Forelimb muscle (tissue), 1 donor: ENCODE data around the gene HBEGF. TPM values are rescaled to one million over a fixed set of nuclear protein-coding genes. Genes with fewer than 3 reads are reported as not detected.

Source experiments
- DNase-seq: peaks from one replicate; pipeline ENCODE4 v3.0.0-alpha.2; 2013; ENCODE audit warnings: low read depth
- polyA plus RNA-seq: library from polyadenylated mRNA; unstranded; fragments of 120-200 nt; gene quantifications from one replicate; pipeline ENCODE4 v1.2.1, GENCODE V29; 2013; ENCODE audit not compliant: insufficient read length

The HBEGF gene
- polyA plus RNA-seq, 1 donor = 25.8 TPM

- DNase-seq = no peak
Observed at GRCh38 chr5:140303966-140304365, 42.4 kb downstream of the HBEGF start.

DNA sequence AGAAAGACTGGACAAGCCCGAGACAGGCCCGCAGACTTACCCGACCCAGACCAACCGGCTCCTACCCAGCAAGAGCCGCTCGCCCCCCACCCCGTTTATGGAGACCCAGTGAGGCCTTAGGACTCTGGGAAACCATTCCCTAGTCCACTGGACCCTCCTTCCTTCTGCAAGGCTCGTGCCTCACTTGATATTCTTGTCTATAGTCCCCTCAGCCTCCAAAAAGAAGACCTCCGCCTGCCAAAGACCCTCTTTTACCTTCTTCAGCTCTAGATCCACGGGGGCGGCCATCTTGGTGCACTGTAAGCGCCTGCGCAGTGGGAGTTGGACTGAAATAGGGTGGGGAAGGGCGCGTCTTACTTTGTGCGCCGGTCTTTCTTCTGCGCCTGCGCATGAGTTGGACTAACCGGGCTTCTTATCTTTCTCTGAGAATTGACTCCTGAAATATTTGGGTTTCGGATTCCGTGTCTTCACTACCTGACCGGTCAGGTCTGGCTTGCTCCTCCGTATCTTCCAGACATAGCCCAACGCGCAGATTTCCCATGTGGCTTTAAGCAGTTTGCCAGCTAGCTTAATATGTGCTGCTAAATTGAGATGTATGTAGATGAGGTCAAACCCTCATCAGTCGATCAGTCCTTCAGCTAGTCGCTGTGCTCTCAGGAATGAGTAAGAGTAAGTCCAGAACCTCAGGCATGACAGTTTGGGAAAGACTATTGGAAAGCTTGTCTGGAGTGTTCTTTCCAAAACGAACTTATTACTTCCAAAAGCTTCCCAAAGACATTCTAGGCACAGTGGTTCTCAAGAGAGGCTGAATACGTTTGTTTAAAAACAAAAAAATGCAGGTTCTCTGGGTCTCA, 43.4 kb downstream of the HBEGF start, which contains the start of gene PFDN1:
Gene PFDN1 (minus strand): TSS at position 316 of the 854 bp plus-strand sequence. CDS start 28 bp downstream, at position 288.
- DNase-seq = peak; percentile 83

GRCh38 chr5:140301136-140301535, 45.3 kb downstream of the HBEGF start:
- DNase-seq = no peak

- no peak for DNase-seq
Observed at GRCh38 chr5:140299056-140299455, 47.3 kb downstream of the HBEGF start.

DNA sequence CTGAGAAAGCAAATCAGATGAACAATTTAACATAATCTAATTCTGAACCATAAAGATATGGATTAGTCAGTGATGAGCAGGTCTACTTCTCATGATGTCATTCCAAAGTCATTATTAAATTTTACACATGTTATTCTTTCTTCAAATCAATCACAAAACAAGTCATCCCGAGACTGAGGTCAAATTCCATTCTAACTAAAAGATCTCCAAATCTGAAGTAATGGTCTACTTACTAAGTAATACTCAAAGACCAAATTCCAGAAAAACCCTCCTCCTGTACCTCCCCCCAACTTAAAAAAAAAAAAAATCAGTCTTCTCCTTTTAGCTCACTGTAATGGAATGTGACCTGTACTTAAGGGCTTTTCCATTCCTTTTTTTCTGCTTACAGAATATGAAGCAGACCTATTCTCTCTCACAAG, 48.2 kb downstream of the HBEGF start:
- no peak for DNase-seq

DNA sequence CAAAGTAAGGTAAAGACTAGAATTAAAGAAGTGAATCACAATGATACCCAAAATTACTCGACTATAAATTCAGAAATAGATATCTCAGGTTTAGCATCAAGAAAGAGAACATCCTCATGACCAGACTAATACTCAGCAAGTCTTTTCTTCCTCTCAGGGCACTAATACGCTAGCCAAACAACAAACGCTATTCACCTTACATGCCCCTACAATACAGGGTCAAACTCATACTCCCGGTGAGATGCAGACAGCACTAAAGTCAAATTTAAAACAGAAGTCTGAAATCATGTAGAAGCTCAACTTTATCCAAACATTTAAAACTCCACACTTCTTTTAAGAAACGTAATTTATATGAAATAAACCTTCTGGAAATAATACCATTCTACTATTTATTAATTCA, 49.1 kb downstream of the HBEGF start:
- no peak for DNase-seq

GRCh38 chr5:140296289-140296688, 50.1 kb downstream of the HBEGF start:
- no peak for DNase-seq

DNA sequence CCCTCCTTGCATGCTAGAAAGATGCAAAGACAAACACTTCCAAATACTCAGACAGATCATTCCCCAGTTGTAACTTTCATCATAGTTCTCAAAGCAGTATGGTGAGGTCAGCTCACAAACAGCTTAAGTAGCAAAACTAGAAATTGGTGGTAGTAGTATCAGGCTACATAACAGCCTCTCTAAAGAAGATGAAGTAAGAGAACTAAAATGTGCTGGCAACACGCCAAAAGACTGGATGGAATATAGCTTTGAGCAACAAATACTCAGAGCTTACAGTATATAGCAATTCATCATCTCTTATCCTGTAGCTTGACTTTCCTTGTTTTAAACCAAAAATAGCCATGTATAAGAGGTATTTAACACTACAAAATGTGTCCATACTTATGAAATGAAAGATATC, 51.0 kb downstream of the HBEGF start:
- DNase-seq = no peak

GRCh38 chr5:140294753-140295152, 51.6 kb downstream of the HBEGF start:
- DNase-seq = no peak

- DNase-seq = no peak
Observed at GRCh38 chr5:140293849-140294100, 52.6 kb downstream of the HBEGF start.

- no peak for DNase-seq
Observed at GRCh38 chr5:140293091-140293848, 53.1 kb downstream of the HBEGF start.

GRCh38 chr5:140292212-140293036, 54.0 kb downstream of the HBEGF start:
- DNase-seq = no peak

DNA sequence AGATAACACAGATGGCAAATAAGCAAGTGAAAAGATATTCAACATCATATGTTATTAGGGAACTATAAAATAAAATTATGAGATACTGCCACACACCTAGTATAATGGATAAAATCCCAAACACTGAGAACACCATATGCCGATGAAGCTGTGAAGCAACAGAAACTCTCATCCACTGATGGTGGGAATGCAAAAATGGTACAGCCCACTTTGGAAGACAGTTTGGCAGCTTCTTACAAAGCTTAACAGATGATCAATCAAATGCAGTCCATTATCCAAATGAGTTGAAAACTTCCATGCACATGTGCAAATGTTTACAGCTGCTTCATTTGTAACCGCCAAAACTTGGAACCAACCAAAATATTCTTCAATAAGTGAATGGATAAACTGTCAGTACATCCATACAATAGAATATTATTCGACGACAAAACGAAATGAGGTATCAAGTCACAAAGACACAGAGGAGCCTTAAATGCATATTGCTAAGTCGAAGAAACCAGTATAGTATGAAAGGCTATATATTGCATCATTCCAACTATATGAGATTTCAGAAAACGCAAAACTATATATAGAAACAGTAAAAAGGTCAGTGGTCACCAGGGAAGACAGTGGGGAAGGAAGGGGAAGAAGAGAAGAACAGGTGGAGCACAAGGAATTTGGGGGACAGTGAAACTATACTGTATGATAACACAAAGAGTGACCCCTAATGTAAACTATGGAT, 58.4 kb downstream of the HBEGF start:
- DNase-seq = no peak

GRCh38 chr5:140286424-140286823, 60.0 kb downstream of the HBEGF start:
- DNase-seq = no peak

DNA sequence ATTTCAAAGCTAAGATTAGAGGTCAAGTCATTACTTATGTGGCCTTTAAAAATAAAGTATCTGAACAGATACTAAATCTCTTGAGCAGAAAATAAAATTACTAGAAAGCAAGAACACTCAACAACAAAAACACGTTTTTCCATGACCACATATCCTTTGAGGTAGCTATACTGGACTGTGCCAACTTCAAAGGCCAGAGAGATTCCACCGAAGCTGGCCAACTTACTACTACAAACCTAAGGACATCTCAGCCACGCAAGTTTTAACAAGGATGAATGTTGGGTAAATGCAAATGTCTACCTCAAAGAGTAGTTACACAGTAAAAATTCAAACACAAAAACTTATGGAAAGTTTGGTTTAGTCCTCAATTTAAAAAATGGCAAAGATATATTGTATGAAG, 62.4 kb downstream of the HBEGF start:
- no peak for DNase-seq

Other genes with a start within 250 kb of the HBEGF start
- gene PURA, start 232.5 kb downstream of the HBEGF start, polyA plus RNA-seq = 9.6 TPM
- gene IGIP, start 220.7 kb downstream of the HBEGF start, polyA plus RNA-seq = 5.3 TPM
- gene CYSTM1, start 171.4 kb downstream of the HBEGF start, polyA plus RNA-seq = 40.6 TPM
- 77.1 TPM for gene PFDN1, start 43.5 kb downstream of the HBEGF start, polyA plus RNA-seq
- gene SLC4A9, start 13.6 kb upstream of the HBEGF start, polyA plus RNA-seq = 0.19 TPM
- 56.7 TPM for gene ANKHD1, start 55.2 kb upstream of the HBEGF start, polyA plus RNA-seq
- gene EIF4EBP3, start 201.1 kb upstream of the HBEGF start, polyA plus RNA-seq = 8.8 TPM
- 23.6 TPM for gene SRA1, start 210.9 kb upstream of the HBEGF start, polyA plus RNA-seq
- 25.4 TPM for gene APBB3, start 218.0 kb upstream of the HBEGF start, polyA plus RNA-seq
- gene SLC35A4, start 218.2 kb upstream of the HBEGF start, polyA plus RNA-seq = 52.8 TPM